Spleen (tissue), 7 donors: Measurements from ENCODE around the gene LMF1.

Experiments
- POLR2A ChIP-seq, 3 donors: fragments of 450-650 bp; IDR thresholded peaks; one replicate each; pipeline ENCODE4 v1.5.1; 2017; ENCODE audit warnings: antibody characterized with exemption in 3 of 3, mild to moderate bottlenecking in 1 of 3
- TF ChIP-seq, protein P1 (sequence below), 11 experiments: fragments of 200-600 bp in 7 of 11; fragments of 450-650 bp in 4 of 11; sonication (generic) in 4 of 11; IDR thresholded peaks in 8 of 11; conservative IDR thresholded peaks in 3 of 11; 1 replicate in 7 of 11; 2 replicates in 4 of 11; pipeline versions ENCODE4 v1.4.0 to v1.8.0; 2016 to 2021; ENCODE audit warnings: antibody characterized with exemption in 11 of 11, inconsistent platforms in 4 of 11, mild to moderate bottlenecking in 1 of 11
- donor health status: DM: no; HTN: no; CAD: no; lungs with moderate emphysema.
- donor health status: DM: no; HTN: no; CAD: no.
- donor health status: DM: no; HTN: no; CAD: no.

DNA sequence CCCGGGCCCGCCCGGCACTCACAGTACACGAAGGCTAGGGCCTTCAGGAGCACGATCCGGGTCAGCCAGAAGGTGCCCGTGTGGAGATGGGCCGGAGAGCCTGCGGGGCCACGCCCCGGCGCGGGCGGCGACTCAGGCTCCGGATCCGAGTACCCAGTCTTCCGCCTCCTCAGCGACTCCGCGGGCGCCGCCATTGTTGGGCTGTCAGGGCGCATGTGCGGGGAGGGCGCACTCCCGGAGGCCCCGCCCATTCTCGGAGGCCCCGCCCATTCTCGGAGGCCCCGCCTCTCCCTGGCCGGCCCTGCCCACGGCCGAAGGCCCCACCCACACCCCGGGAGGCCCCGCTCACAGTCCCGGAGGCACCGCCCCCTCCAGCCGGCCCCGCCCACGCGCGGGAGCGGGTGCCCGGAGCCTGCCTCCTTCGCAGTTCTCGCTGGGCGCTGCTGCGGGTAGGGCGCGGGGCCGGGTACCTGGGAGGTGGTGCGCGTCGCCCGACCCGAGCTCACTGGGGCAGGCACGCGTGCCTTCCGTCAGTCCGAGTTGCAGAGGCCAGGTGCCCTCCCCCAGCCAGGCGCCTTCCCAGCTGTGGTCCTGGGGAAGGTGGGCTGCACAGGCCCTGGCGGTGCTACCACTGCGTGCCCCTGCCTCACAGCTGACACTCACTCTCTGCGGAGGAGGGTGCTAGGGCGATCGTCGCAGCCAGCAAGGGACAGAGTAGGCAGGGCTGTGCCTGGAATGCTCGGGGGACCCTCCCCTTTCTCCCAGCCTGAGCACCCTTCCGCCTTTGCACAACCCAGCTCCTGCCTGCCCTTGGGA lies at the start of gene LMF1:
- TF ChIP-seq POLR2A (IDR thresholded peaks at IDR 0.05), result peak in 2 of 3 donors; percentile 39 to 44
- TF ChIP-seq, protein P1, sequence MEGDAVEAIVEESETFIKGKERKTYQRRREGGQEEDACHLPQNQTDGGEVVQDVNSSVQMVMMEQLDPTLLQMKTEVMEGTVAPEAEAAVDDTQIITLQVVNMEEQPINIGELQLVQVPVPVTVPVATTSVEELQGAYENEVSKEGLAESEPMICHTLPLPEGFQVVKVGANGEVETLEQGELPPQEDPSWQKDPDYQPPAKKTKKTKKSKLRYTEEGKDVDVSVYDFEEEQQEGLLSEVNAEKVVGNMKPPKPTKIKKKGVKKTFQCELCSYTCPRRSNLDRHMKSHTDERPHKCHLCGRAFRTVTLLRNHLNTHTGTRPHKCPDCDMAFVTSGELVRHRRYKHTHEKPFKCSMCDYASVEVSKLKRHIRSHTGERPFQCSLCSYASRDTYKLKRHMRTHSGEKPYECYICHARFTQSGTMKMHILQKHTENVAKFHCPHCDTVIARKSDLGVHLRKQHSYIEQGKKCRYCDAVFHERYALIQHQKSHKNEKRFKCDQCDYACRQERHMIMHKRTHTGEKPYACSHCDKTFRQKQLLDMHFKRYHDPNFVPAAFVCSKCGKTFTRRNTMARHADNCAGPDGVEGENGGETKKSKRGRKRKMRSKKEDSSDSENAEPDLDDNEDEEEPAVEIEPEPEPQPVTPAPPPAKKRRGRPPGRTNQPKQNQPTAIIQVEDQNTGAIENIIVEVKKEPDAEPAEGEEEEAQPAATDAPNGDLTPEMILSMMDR (IDR thresholded peaks at IDR 0.05 in 8 of 11, conservative IDR thresholded peaks at IDR 0.05 in 3 of 11), result peak in 1 of 11 experiments; percentile 25
